PC-3 (cell line): ENCODE results near the gene STK32C. TPM values are rescaled to one million over a fixed set of nuclear protein-coding genes. Genes with fewer than 3 reads are reported as not detected.

Source experiments
- ATAC-seq: fragments of 200-7000 bp; cut with Tn5 transposase; 2 replicates; pipeline ENCODE4 v1.9.1; 2020; ENCODE audit warnings: mild to moderate bottlenecking, moderate library complexity
- BruUV-seq: library from RNA; stranded (reverse); fragments of 400-500 nt; replicated peaks from 2 replicates; lab custom pipeline; 2021; lab: Mats Ljungman, UMichigan
- CTCF ChIA-PET: fragments of 300-600 bp; sonication (Branson Sonifier 250); formaldehyde crosslinking; loops from one replicate; lab custom pipeline; 2022; ENCODE audit warnings: antibody characterized with exemption; lab: Charles Lee
- POLR2A ChIA-PET: fragments of 300-600 bp; sonication (Branson Sonifier 250); formaldehyde crosslinking; loops from one replicate; lab custom pipeline; 2022; ENCODE audit warnings: antibody characterized with exemption; ENCODE audit not compliant: unreplicated experiment; lab: Charles Lee
- DNase-seq: peaks from one replicate; pipeline ENCODE4 v3.0.0-alpha.2; 2015
- H2AFZ ChIP-seq: fragments of 300-600 bp; sonication (generic); 2 replicates; pipeline ENCODE4 v1.6.0; 2016; ENCODE audit warnings: antibody characterized with exemption, low read length
- H3F3A ChIP-seq: fragments of 300-600 bp; sonication (generic); one replicate; pipeline ENCODE4 v1.6.0; 2017; ENCODE audit warnings: antibody characterized with exemption, low read length, control low read depth, mild to moderate bottlenecking; ENCODE audit not compliant: unreplicated experiment
- H3K27ac ChIP-seq: fragments of 300-600 bp; sonication (generic); 2 replicates; pipeline ENCODE4 v1.5.1; 2016; ENCODE audit warnings: mild to moderate bottlenecking, low read length
- H3K27me3 ChIP-seq: fragments of 300-600 bp; sonication (generic); 2 replicates; pipeline ENCODE4 v1.6.1; 2016; ENCODE audit warnings: low read length, mixed read lengths
- H3K36me3 ChIP-seq: fragments of 300-600 bp; sonication (generic); 2 replicates; pipeline ENCODE4 v1.6.1; 2016; ENCODE audit warnings: low read depth, mixed run types, low read length, mixed read lengths
- H3K4me1 ChIP-seq: fragments of 300-600 bp; sonication (generic); 2 replicates; pipeline ENCODE4 v1.5.1; 2016; ENCODE audit warnings: low read length; ENCODE audit not compliant: insufficient read depth
- H3K4me2 ChIP-seq: fragments of 300-600 bp; sonication (generic); 2 replicates; pipeline ENCODE4 v1.6.0; 2016; ENCODE audit warnings: low read length
- H3K4me3 ChIP-seq: fragments of 300-600 bp; sonication (generic); 2 replicates; pipeline ENCODE4 v1.5.1; 2016; ENCODE audit warnings: mild to moderate bottlenecking, low read length, mixed read lengths
- H3K79me2 ChIP-seq: fragments of 300-600 bp; sonication (generic); 2 replicates; pipeline ENCODE4 v1.6.1; 2017; ENCODE audit warnings: low read length, mixed read lengths
- H3K9ac ChIP-seq: fragments of 300-600 bp; sonication (generic); 2 replicates; pipeline ENCODE4 v1.6.0; 2016; ENCODE audit warnings: mild to moderate bottlenecking, low read length
- H3K9me2 ChIP-seq: fragments of 300-600 bp; sonication (generic); replicated peaks from 2 replicates; pipeline ENCODE4 v1.6.1; 2016; ENCODE audit warnings: mixed run types, low read length, mixed read lengths
- H3K9me3 ChIP-seq: fragments of 300-600 bp; sonication (generic); 2 replicates; pipeline ENCODE4 v1.6.1; 2016; ENCODE audit warnings: low read length, mixed read lengths
- H4K20me1 ChIP-seq: fragments of 300-600 bp; sonication (generic); 2 replicates; pipeline ENCODE4 v1.6.1; 2016; ENCODE audit warnings: low read length, mixed read lengths
- EZH2 ChIP-seq: fragments of 300-600 bp; sonication (generic); IDR thresholded peaks from one replicate; pipeline ENCODE4 v1.6.1; 2017; ENCODE audit warnings: antibody characterized with exemption, mild to moderate bottlenecking, low read length; ENCODE audit not compliant: unreplicated experiment
- EZH2phosphoT487 ChIP-seq: fragments of 300-600 bp; sonication (generic); IDR thresholded peaks from 2 replicates; pipeline ENCODE4 v1.6.1; 2018; ENCODE audit warnings: mild to moderate bottlenecking, antibody characterized with exemption, low read length, borderline replicate concordance
- intact Hi-C: fragments of 100-400 bp; cut with micrococcal nuclease; formaldehyde crosslinking; loops from 2 replicates; pipeline ENCODE4 v1.9.0; 2023
- total RNA-seq: library from RNA; depleted of rRNA; stranded (reverse); fragments of >200 nt; gene quantifications from 2 replicates; pipeline ENCODE4 v1.2.3, GENCODE V29; 2014
- TF ChIP-seq, protein P1 (sequence below): fragments of 300-600 bp; sonication (generic); conservative IDR thresholded peaks from 2 replicates; pipeline ENCODE4 v1.5.1; 2017; ENCODE audit warnings: antibody characterized with exemption, low read depth, mild to moderate bottlenecking, low read length

The STK32C gene
- total RNA-seq, 1 experiment from 2014 or later = 28.3 TPM

DNA sequence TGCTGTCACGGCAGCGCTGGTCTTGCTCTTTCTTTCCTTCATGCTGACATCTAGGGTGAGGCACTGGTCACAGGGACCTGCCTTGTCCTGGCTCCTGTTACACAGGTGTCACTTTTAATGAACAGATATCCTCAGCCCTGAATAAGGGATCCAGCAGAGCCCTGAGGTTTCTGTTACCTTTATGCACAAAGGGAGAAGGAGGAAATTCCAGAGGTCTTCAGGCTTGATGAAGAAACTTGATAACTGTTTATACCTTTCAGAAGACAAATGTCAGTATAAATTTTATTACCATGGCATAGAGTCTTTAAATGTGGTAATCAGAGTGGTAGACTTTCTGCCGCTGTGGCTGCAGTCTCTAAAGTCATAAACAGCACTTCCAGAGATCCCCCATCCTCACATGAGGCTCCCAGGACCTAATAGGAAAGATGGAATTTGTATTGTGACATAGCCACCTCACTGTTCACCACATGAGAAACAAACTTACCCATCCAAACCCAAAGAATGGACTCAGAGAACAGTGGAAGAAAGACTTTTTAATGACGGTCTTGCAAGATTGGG is 27.0 kb upstream of the STK32C start:
- Histone ChIP-seq H3K4me3 (no peak overlapping the region), H3K9ac (no peak overlapping the region), H3K9me2 (no peaks in the 10 kb centered on the region), H3K36me3 (no peaks in the 10 kb centered on the region), H3K9me3 (no peaks in the 10 kb centered on the region), H4K20me1 (no peaks in the 10 kb centered on the region), H3K27me3 (no peaks in the 10 kb centered on the region), H3K79me2 (peaks cover 19% of the 10 kb centered on the region), H2AFZ (no peak overlapping the region), H3K4me1 (peaks cover 8% of the 10 kb centered on the region), H3K27ac (no peak overlapping the region), H3K4me2 (no peak overlapping the region), H3F3A (no peaks in the 10 kb centered on the region)
- no TSS peak for BruUV-seq
- intact Hi-C loops = no loop called here
- ChIA-PET CTCF (no interaction called here), POLR2A (no interaction called here)
- TF ChIP-seq, protein P1, sequence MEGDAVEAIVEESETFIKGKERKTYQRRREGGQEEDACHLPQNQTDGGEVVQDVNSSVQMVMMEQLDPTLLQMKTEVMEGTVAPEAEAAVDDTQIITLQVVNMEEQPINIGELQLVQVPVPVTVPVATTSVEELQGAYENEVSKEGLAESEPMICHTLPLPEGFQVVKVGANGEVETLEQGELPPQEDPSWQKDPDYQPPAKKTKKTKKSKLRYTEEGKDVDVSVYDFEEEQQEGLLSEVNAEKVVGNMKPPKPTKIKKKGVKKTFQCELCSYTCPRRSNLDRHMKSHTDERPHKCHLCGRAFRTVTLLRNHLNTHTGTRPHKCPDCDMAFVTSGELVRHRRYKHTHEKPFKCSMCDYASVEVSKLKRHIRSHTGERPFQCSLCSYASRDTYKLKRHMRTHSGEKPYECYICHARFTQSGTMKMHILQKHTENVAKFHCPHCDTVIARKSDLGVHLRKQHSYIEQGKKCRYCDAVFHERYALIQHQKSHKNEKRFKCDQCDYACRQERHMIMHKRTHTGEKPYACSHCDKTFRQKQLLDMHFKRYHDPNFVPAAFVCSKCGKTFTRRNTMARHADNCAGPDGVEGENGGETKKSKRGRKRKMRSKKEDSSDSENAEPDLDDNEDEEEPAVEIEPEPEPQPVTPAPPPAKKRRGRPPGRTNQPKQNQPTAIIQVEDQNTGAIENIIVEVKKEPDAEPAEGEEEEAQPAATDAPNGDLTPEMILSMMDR = no peak
- TF ChIP-seq EZH2 = no peak
- no peak for TF ChIP-seq EZH2phosphoT487
- ATAC-seq = no peak
- DNase-seq = no peak

DNA sequence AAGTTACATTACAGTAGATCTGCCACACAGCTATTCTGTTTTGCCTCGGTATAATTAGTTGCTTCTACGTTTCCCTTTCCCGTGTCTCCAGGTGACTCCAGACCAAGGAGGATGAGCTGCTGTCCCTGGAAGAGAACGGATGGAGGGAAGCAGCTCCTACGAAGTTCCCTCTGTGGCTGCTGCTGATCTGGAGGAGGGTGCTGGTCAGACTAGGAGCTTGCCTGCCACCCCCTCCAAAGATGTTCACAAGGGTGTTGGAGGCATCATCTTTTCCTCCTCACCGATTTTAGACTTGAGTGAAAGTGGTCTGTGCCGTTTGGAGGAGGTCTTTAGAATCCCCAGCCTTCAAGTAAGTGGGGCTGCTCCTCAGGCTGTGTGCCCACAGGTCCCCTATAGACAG is 25.6 kb upstream of the STK32C start:
- intact Hi-C loops = no loop called here
- no peak overlapping the region; the same call in 1 of the 2 replicates for H3K4me2 ChIP-seq
- POLR2A ChIA-PET = no interaction called here

DNA sequence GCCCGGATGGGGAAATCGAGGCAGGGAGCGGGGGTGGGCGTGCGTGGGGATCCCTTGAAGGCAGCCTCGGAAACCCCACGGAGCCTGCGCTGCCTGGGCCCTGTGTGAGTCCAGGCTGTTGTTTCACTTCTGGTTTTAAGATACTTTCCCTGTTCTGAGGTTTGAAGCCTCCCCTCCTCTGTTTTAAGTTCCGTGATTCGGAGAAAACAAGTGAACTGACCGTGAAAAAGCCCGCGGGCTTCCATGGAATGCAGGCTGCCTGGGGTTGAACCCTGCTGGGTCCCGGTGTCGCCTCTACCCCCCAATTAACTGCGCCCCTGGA is 24.6 kb upstream of the STK32C start:
- ChIA-PET POLR2A (no interaction called here), CTCF (no interaction called here)
- TF ChIP-seq, protein P1 = no peak
- TF ChIP-seq EZH2 (no peak), EZH2phosphoT487 (no peak)
- DNase-seq (no peak), ATAC-seq (peak; percentile 6)
- TSS peak; percentile 49 for BruUV-seq
- Histone ChIP-seq H2AFZ (peak overlapping the region; percentile 85), H4K20me1 (no peaks in the 10 kb centered on the region), H3F3A (no peaks in the 10 kb centered on the region), H3K4me2 (peak overlapping the region; percentile 97), H3K36me3 (no peaks in the 10 kb centered on the region), H3K27ac (no peak overlapping the region), H3K79me2 (peaks cover 42% of the 10 kb centered on the region), H3K4me3 (peak overlapping the region; percentile 80), H3K27me3 (no peaks in the 10 kb centered on the region), H3K9me2 (no peaks in the 10 kb centered on the region), H3K9ac (peak overlapping the region; percentile 84), H3K9me3 (no peaks in the 10 kb centered on the region), H3K4me1 (peaks cover 8% of the 10 kb centered on the region)
- intact Hi-C loops = no loop called here

More for the DNA sequence above, 25.6 kb upstream of the STK32C start:
- Histone ChIP-seq H3K79me2 (peaks cover 33% of the 10 kb centered on the region), H3F3A (no peaks in the 10 kb centered on the region), H3K4me3 (no peak overlapping the region), H3K27me3 (no peaks in the 10 kb centered on the region), H3K27ac (no peak overlapping the region), H3K4me1 (peaks cover 8% of the 10 kb centered on the region), H3K9me2 (no peaks in the 10 kb centered on the region), H3K9ac (no peak overlapping the region), H3K36me3 (no peaks in the 10 kb centered on the region), H3K9me3 (no peaks in the 10 kb centered on the region), H2AFZ (no peak overlapping the region), H4K20me1 (no peaks in the 10 kb centered on the region)
- DNase-seq (no peak), ATAC-seq (no peak)
- BruUV-seq = no TSS peak
- CTCF ChIA-PET = no interaction called here
- TF ChIP-seq, protein P1 = no peak
- no peak for TF ChIP-seq EZH2
- no peak for TF ChIP-seq EZH2phosphoT487
